ENCODE data around the gene TINAGL1.

The TINAGL1 gene

DNA sequence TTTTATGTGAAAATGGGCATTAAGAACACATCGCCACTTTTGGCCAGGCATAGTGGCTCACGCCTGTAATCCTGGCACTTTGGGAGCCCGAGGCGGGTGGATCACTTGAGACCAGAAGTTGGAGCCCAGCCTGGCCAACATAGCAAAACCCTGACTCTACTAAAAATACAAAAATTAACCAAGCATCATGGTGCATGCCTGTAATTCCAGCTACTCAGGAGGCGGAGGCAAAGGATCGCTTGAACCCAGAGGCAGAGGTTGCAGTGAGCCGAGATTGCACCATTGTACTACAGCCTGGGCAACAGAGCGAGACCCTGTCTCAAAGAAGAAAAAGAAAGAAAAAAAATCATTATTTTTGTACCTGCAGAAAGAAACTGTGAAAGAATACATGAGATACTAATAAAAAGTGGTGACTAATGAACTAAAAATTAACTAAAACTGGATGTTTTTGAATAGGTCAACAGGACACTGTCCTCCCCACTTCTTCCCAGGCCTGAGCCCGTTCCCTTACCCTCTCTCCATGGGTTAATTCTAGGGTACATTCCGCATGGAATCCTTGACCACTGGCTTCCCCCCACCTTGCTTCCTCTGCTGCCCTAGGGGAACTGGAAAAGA, 8.3 kb upstream of the TINAGL1 start:
- DNase-seq (ENCODE audit: low spot score) (no peak), FAIRE-seq (peak; percentile 51)

DNA sequence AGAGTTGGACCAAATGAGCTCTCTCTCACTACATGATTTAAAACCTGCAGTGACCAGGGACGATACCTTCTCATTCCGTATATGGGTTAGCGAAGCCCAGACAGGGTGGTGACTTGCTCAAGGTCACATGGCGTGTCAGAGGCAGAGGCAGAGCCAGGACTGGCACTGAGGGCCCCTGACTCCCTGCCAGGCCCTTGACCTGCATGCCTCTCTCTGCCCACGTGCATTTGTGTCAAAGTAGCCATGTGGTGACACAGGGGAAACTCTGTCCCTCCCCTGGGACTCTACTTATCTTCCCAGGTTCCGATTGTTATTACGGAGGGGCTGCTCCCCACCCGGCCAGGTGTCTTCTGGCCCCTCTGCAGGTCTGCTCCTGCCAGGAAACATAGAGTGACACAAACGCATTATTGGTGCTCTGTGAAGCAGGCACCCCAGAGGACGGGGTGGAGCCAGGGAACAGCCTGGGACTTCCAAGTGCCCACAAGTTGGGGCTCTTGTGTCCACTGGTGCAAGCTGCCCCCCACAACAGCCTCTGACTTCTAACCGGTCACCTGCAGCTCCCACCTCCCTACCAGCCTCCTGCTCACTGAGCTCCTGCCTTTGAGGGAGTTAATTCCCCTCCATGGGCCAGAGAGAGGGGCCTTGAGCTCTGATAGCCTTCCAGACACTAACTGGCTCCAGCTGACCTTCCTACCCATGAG, 7.3 kb upstream of the TINAGL1 start:
- FAIRE-seq = no peak

DNA sequence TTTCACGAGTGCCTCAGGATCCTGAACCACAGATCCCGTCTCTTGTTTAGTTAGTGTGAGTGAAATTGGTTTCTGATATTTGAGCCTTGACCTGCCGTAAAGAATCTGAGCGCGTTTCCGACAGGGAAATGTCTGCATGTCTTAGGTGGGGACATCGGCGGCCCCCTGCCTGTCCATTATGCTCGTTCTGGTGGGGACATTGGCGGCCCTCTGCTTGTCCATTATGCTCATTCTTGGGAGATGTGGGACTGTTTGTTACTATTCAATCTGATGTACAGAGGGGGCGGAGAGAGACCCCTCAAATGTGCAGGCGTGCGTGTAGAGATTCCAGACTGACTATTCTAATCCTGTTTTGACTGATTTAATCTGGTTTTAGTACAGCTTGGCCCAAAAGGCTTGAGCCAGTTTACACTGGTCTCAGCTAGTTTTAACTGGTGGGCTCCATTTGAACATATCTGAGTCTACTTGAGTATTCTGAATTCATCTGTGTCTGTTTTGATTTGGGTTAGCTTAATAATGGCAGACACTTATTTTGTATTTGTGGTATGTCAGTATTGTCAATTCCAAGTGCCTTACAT, 6.6 kb upstream of the TINAGL1 start:
- no peak for DNase-seq (ENCODE audit: low spot score)
- FAIRE-seq = no peak

More for the DNA sequence above, 7.3 kb upstream of the TINAGL1 start:
- DNase-seq (ENCODE audit: low spot score) = no peak

DNA sequence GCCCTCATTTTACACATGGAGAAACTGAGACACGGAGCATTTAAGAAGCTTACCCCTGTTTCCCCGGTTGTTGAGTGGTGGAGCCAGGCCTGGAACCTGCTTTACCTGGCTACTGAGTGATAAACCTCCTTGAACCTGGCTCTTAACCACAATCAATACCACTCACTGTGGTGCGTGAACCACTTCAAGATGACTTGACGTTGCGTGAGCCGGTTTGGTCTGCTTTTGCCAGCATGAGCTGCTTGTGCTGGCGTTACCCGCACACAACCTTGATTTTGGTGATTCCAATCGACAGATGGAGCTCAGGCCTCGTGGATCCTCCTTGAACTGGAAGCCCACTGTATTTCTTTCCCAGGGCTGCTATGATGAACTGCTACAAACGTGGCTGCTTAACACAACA, 6.1 kb upstream of the TINAGL1 start:
- no peak for DNase-seq (ENCODE audit: low spot score)
- no peak for FAIRE-seq

DNA sequence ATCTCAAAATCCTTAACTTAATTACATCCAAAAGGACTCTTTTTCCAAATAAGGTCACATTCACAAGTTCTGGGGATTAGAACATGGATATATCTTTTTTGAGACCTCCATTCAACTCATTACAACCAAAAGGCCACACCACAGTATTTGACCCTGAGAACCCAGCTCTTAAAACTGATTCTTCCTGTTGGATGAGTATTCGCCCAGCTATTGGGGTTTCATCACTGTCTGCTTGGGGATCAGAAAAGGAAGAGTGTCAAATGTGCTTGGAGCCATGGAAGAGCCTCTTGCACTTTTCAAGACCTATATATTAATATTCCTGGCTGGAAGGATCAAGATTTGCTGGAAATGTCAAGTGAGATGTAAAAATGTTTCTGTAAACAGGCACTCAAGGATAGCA, 5.4 kb upstream of the TINAGL1 start:
- DNase-seq (ENCODE audit: low spot score) = no peak
- no peak for FAIRE-seq

DNA sequence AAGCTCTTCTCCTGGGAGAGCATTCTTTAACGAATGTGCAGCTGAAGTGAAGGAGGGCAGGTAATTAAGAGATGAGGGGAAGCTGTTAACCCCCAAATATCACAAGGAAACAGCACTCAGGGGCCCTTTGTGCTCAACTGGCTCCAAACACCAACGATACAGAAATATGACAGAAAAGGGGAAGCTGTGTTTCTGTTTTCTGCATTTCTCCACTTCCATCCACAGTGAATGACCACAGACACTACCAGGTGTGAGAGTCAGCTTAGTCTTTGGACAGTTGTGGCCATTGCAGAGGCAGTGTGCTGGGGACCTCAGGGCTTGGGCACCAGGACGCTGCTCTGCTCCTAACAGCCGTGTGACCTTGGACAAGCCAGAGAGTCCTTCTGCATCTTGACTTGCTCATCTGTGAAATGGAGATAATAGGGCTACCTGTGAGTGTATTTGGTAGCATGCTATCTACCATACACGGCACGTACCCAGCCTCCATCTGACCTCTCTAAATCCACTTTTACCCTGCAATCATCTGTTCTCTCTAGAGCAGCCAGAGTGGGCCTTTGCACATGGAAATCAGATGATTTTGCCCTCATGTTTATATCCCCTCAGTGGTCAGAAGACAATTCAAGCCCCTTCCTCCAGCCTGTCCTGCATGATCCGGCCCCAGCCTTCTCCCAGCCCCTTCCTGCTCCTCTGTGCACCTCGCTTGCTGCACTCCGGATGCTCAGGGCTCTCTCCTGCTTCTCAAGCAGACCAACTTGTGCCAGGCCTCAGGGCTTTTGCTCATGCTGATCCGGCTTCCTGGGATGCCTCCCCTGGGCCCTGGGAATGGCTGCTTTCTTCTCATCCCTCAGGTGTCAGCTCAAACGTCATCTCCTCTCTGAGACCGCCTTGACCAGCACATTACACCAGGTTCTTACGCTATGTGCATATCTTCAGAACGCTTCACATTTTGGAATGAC, 4.7 kb upstream of the TINAGL1 start:
- DNase-seq (ENCODE audit: low spot score) (no peak), FAIRE-seq (no peak)

DNA sequence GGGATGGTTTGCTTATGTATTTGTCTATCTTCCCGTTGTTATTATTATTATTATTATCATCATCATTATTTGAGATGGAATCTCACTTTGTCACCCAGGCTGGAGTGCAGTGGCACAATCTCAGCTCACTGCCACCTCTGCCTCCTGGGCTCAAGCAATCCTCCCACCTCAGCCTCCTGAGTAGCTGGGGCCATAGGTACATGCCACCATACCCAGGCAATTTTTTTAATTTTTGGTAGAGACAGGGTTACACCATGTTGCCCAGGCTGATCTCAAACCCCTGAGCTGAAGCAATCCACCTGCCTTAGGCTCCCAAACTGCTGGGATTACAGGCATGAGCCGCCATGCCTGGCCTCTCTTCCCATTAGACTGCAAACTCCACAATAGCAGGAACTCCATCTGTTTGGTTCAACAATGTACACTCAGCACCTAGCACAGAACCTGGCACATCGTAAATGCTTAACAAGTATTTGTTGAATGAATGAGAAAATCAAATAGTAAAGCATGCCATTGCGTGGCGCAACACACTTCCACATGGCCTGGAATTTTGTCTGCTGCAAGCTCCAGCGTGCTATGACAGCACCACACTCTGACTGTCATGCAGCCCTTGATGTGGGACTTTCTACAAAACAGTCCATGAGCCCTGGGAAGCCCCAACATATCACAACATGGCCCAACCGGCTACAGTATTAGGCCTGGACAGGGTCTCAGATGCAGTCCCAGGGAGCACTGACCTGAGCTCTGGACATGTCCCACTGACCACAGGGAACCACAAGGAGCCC, 3.8 kb upstream of the TINAGL1 start:
- FAIRE-seq (no peak), DNase-seq (ENCODE audit: low spot score) (no peak)

DNA sequence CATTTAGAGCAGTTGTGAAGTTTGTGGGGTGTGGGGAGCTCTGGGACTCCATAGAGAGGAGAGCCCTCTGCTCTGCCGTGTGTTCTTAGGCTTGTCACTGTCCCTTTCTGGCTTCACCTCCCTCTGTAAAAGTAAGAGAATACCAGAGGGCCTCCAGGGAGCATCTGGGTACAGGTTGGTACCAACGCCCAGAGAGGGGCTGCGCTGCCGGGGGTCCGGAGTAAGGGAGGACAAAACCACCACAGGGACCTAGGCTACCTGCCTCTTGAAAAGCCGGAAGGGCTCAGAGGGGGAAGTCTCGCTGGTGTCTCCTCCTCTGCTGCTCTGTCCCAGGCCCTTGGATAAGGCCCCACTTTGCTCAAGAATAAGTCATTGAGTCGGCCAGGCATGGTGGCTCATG, 3.1 kb upstream of the TINAGL1 start:
- FAIRE-seq (no peak), DNase-seq (ENCODE audit: low spot score) (no peak)

DNA sequence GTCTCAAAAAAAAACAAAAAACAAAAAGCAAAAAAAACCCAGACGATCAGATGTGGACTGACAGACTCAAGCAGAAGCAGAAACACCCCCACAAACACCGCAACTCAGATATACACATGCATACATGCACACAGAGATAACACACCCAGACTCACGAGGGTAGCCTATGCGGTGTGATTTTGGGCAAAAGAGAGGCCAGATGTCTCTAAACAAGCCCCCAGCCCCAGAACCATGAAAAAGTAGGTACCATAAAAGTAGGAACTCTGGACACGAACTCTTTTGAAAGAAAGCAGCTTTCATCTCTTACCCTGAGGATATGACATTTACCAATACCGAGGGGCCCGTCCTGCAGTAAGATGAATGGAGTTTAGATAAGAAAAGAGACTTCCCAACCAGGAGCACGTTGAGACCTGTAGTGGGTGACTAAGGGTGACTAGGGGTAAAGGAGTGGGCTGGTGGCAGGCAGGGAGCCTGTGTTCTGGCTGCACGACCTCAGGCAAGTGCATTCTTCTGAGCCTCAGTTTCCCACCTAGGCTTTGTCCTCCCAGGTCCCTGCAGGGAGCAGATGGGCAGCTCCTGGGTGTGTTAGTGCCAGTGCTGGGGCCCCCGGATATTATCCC, 1.5 kb upstream of the TINAGL1 start:
- DNase-seq (ENCODE audit: low spot score) (peak; percentile 75), FAIRE-seq (no peak)

DNA sequence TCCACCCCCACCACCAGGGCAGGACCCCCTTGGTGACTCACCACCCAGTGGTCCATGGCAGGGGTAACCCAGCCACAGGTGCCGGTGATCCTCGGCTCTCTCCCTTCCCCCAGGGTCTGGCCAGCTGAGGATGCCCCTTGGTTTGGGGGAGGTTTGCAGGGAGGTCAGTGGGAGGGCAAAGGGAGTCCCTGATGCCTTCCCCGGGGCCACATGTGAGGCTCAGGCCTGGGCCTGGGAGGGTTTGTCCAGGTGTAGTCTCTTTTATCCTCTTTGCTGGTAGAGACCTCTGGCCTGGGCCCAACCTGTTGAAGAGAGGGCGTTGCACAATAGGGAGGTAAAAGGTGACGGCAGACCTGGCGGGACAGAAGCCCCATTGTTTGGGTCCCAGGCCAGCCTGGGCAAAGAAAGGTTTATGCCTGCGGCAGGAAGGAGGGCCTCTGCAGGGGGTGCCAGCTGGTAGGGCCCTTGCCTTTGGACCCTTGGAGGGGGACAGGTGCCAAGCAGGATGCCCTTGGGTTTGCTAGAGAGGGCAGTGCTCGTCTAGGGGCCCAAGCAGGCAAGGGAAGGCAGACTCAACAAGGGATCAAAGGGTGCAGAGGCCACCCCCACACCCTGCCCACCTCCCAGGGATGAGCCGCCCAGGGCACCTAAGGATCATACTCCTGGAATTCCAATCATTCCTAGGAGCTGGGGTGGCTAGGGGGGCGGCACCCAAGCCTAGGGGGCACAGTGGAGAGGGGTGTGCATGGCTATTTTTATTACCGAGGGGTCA, 760 bp upstream of the TINAGL1 start:
- FAIRE-seq (no peak), DNase-seq (ENCODE audit: low spot score) (peak; percentile 64)

DNA sequence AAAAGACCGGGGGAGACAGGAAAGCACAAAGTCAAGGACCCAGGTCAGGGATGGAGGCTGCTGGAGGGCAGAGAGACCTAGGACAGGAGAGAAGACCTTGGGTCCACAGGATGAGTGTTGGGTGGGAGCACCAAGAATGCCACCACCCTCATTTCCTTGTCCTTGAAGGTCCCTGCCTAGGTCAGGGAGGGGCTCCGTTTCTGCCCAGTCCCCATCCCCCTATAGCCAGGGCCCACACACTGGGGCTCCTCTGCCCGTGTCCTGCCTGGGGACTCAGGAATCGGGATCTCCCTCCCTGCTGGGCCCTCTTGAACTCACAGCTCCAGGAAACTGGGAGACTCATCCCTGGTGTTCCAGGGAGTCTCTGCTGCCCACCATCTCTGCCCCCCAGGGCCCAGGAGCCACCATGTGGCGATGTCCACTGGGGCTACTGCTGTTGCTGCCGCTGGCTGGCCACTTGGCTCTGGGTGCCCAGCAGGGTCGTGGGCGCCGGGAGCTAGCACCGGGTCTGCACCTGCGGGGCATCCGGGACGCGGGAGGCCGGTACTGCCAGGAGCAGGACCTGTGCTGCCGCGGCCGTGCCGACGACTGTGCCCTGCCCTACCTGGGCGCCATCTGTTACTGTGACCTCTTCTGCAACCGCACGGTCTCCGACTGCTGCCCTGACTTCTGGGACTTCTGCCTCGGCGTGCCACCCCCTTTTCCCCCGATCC, 584 bp downstream of the TINAGL1 start:
- DNase-seq (ENCODE audit: low spot score) = no peak
- no peak for FAIRE-seq

DNA sequence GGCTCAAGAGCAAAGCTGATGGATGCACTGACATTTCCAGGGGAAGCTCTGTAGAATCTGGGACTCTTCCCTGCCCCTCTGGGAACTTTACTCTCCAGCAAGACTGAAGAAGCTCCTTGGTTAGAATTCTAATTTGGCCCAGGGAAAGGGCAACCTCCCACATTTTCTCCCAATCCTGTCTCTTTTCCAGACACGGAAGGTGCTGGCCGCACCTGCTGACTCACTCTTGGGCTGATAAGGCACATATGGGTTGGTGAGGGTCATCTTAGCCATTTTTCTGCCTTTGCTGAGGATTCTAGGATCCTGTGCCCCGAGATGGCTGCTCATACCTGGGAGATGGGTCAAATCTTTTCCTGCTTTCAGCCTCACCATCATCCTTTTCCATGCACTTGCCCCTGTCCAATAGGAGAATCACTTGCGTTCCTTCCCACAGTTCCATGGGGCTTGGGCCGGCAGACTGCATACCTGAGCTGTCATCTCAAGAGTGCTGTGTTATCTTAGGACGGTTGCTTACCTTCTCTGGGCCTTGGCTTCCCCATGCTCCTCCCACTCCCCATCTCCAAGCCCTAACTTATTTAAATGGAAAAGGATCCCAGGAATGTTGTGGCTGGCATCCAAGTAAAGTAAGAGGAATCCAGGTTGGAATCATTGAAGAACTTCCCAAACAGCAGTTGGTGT, 1.3 kb downstream of the TINAGL1 start:
- FAIRE-seq (peak; percentile 80), DNase-seq (ENCODE audit: low spot score) (peak; percentile 82)

DNA sequence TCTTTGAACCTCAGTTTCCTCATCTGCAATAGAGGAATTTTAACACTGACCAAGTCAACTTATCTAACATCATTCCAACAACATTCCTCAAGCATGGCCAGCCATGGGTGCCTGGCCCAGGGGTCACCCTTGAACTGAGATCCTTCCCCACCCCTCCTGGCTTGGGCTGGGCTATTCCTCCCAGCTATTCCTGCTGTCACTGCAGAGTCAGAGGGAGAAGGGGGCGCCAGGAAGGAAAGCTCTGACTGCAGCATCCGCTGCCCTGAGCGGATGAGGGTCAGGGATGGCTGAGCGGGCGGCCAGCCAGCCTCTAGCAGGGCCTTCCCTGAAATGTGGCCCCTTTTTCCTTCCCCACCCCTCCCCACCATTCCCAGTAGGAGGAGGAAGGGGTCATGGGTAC, 3.1 kb downstream of the TINAGL1 start:
- FAIRE-seq (no peak), DNase-seq (ENCODE audit: low spot score) (peak; percentile 45)

DNA sequence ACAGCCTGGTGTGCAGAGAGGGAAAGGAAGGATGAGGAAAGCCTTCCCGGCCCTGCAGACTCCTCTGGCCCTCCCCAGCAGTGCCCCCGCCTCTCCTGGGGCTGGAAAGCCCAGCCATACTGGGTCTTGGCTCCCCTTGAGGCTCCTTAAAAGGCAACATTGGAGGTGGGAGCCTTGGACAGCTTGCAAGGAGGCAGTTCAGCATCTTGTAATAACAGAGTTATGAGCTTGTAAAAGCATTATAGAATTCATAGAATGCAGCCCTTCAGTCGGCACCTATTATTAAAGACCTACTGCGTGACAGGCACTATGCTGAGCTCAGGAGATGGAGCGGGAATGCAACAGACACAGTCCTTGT, 4.2 kb downstream of the TINAGL1 start:
- FAIRE-seq (no peak), DNase-seq (ENCODE audit: low spot score) (no peak)

DNA sequence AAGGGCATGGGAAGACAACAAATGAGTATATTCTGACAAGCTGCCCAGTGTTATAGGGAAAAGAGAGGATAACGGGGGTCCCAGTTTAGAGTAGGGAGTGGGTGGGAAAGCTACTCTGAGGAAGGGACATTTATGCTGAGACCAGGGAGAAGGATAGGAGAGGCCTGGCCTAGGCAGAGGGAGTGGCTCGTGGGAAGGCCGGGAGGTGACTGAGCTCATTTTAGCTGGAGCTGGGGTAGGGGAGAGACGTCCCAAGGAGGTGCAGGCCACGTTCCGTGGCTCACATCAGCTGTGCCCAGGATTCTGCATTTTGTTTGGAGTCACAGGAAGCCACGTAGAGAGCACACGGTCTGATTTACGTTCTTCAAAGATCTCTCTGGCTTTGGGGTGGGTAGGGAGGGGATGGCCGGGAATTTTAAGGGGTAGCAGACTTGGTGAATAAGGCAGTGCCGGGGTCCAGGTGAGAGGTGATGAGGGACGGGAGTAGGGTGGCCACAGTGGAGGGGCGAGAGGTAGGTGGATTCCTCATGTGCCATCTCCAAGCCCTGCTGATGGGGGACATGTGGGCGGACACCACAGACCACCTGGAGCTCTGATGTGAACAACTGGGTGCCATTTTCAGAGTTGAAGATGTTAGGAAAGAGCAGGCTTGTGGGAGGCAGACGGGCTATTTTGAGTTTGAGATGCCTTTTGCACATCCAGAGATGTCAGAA, 4.7 kb downstream of the TINAGL1 start:
- no peak for FAIRE-seq

DNA sequence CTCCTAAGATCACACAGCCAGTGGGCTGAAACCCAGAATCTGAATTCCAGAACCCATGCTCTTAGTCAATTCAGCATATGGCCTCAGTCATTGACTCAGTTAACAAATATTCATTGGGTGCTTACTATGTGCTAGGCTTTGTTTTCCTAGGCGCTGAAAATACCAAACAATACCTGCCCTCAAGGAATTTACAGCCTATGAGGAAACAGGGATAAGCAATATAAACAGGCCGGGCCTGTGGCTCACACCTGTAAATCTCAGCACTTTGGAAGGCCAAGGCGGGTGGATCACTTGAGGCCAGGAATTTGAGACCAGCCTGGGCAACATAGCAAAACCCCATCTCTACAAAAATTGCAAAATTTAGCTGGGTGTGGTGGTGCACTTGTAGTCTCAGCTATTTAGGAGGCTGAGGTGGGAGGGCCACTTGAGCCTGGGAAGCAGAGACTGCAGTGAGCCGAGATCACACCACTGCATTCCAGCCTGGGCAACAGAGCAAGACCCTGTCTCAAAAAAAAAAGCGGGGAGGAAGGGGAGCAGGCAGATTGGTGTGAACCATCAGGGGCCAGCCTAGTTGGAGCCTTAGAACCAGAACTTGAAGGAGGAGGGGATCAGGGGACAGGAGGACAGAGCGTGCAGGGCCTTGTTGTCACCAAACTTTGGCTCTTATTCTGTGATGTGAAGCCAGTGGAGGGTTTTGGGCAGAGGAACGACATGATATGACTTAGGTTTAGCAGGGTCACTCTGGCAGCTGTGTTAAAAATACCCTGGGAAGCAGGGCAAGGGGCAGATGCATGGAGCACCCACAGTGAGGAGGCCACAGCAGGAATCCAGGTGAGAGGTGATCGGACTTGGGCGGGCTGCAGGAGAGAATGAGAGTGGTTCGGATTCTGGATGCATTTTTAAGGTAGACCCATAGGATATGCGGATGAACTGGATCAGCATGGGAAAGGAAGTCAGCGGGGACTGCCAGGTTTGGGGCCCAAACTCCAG, 5.8 kb downstream of the TINAGL1 start:
- FAIRE-seq = no peak
- DNase-seq (ENCODE audit: low spot score) = no peak

More for the DNA sequence above, 4.7 kb downstream of the TINAGL1 start:
- DNase-seq (ENCODE audit: low spot score) = no peak
